ENCODE data around the gene PAWR. TPM values are rescaled to one million over a fixed set of nuclear protein-coding genes. Genes with fewer than 3 reads are reported as not detected.
A peak's percentile ranks its signal among the peaks of the same experiment; 100 is the strongest.

Gene PAWR
- total and polyA plus RNA-seq, 4 donors, result 6.8 to 119 (median 56.4) TPM

- H3K4me1 ChIP-seq (ENCODE audit: control insufficient read depth in 5 of 5, insufficient read depth in 5 of 5, low read length in 5 of 5), result no peaks in the 10 kb centered on the region
- no peaks in the 10 kb centered on the region for H3K36me3 ChIP-seq (ENCODE audit: control insufficient read depth in 4 of 4, insufficient read depth in 4 of 4, low read length in 4 of 4)
- no peaks in the 10 kb centered on the region for H3K9me3 ChIP-seq (ENCODE audit: control insufficient read depth in 4 of 4, insufficient read depth in 3 of 4, low read length in 3 of 4)
- H3K4me3 ChIP-seq, result no peak overlapping the region
- TF ChIP-seq CTCF (IDR thresholded peaks at IDR 0.05; ENCODE audit: control extremely low read depth, extremely low read depth), result no peak
- no peaks in the 10 kb centered on the region for H3K27me3 ChIP-seq (ENCODE audit: control insufficient read depth in 3 of 3, insufficient read depth in 3 of 3, low read length in 2 of 3)
- DNase-seq (no peak), ATAC-seq (ENCODE audit: insufficient read depth, low FRiP score) (no peak)
- 97 to 100% methylated on average over 1 of the region's 1 CpG for WGBS, 2 donors
- no peak overlapping the region for H3K9ac ChIP-seq (ENCODE audit: insufficient read depth in 1 of 2, low read length in 2 of 2)
- H3K27ac ChIP-seq (ENCODE audit: low read depth in 1 of 2, low read length in 1 of 2), result no peak overlapping the region
Measured at GRCh38 chr12:79585147-79585546, 105.6 kb downstream of the PAWR start.

GRCh38 chr12:79573820-79574219 is 116.9 kb downstream of the PAWR start:
- no peak for TF ChIP-seq CTCF (IDR thresholded peaks at IDR 0.05; ENCODE audit: control extremely low read depth, extremely low read depth)
- DNase-seq, result no peak

GRCh38 chr12:79569679-79570078 is 121.1 kb downstream of the PAWR start:
- WGBS, 2 donors, result 95 to 98% methylated on average over 3 of the region's 3 CpGs

More at GRCh38 chr12:79573820-79574219, 116.9 kb downstream of the PAWR start:
- Histone ChIP-seq H3K9ac (ENCODE audit: insufficient read depth in 1 of 2, low read length in 2 of 2) (no peak overlapping the region), H3K27me3 (ENCODE audit: control insufficient read depth in 3 of 3, insufficient read depth in 3 of 3, low read length in 2 of 3) (no peaks in the 10 kb centered on the region), H3K4me3 (no peak overlapping the region), H3K27ac (ENCODE audit: low read depth in 1 of 2, low read length in 1 of 2) (no peak overlapping the region), H3K4me1 (ENCODE audit: control insufficient read depth in 5 of 5, insufficient read depth in 5 of 5, low read length in 5 of 5) (peaks cover 0 to 4% (median 0%) of the 10 kb centered on the region in 5 donors), H3K9me3 (ENCODE audit: control insufficient read depth in 4 of 4, insufficient read depth in 3 of 4, low read length in 3 of 4) (peaks cover 0 to 12% (median 2%) of the 10 kb centered on the region in 4 donors), H3K36me3 (ENCODE audit: control insufficient read depth in 4 of 4, insufficient read depth in 4 of 4, low read length in 4 of 4) (peaks cover 0 to 11% (median 1%) of the 10 kb centered on the region in 4 donors)
- WGBS, 2 donors, result 97 to 100% methylated on average over 22 of the region's 22 CpGs
- no peak for ATAC-seq (ENCODE audit: insufficient read depth, low FRiP score)

More at GRCh38 chr12:79569679-79570078, 121.1 kb downstream of the PAWR start:
- ATAC-seq (ENCODE audit: insufficient read depth, low FRiP score), result no peak
- Histone ChIP-seq H3K9ac (ENCODE audit: insufficient read depth in 1 of 2, low read length in 2 of 2) (no peak overlapping the region), H3K4me3 (no peak overlapping the region), H3K9me3 (ENCODE audit: control insufficient read depth in 4 of 4, insufficient read depth in 3 of 4, low read length in 3 of 4) (peaks cover 0 to 12% (median 2%) of the 10 kb centered on the region in 4 donors), H3K27me3 (ENCODE audit: control insufficient read depth in 3 of 3, insufficient read depth in 3 of 3, low read length in 2 of 3) (no peaks in the 10 kb centered on the region), H3K4me1 (ENCODE audit: control insufficient read depth in 5 of 5, insufficient read depth in 5 of 5, low read length in 5 of 5) (peaks cover 0 to 4% (median 0%) of the 10 kb centered on the region in 5 donors), H3K27ac (ENCODE audit: low read depth in 1 of 2, low read length in 1 of 2) (peak overlapping the region in 1 of 2 donors; percentile 38), H3K36me3 (ENCODE audit: control insufficient read depth in 4 of 4, insufficient read depth in 4 of 4, low read length in 4 of 4) (peaks cover 0 to 10% (median 1%) of the 10 kb centered on the region in 4 donors)
- no peak for DNase-seq
- no peak for TF ChIP-seq CTCF (IDR thresholded peaks at IDR 0.05; ENCODE audit: control extremely low read depth, extremely low read depth)

All from lung (tissue), 12 donors.